Measurements from ENCODE around the gene LSAMP.
A peak's percentile ranks its signal among the peaks of the same experiment; 100 is the strongest.
"Not testable (repeated sequence)": the region's sequence is repeated elsewhere in the genome, so short reads cannot be mapped to it uniquely, and the experiment has no call there.

The LSAMP gene

GRCh38 chr3:115885621-115886020 is 559.7 kb downstream of the LSAMP start:
- DNase-seq (ENCODE audit: low spot score): peak; percentile 4

- no peak for DNase-seq (ENCODE audit: low spot score)
These were observed 567.7 kb downstream of the LSAMP start for GRCh38 chr3:115877615-115877899.

GRCh38 chr3:115876876-115877614 is 568.2 kb downstream of the LSAMP start:
- no peak for DNase-seq (ENCODE audit: low spot score)

GRCh38 chr3:115875460-115875859 is 569.8 kb downstream of the LSAMP start:
- no peak for DNase-seq (ENCODE audit: low spot score)

GRCh38 chr3:115871735-115872134 is 573.6 kb downstream of the LSAMP start:
- DNase-seq (ENCODE audit: low spot score): no peak

GRCh38 chr3:115864911-115865310 is 580.4 kb downstream of the LSAMP start:
- DNase-seq (ENCODE audit: low spot score): no peak

GRCh38 chr3:115862849-115863248 is 582.4 kb downstream of the LSAMP start:
- DNase-seq (ENCODE audit: low spot score): no peak

- DNase-seq (ENCODE audit: low spot score): no peak
These were observed 583.2 kb downstream of the LSAMP start for GRCh38 chr3:115862099-115862498.

- no peak for DNase-seq (ENCODE audit: low spot score)
These were observed 584.0 kb downstream of the LSAMP start for GRCh38 chr3:115861166-115861733.

- DNase-seq (ENCODE audit: low spot score): no peak
These were observed 584.5 kb downstream of the LSAMP start for GRCh38 chr3:115860766-115861165.

GRCh38 chr3:115859002-115859807 is 586.1 kb downstream of the LSAMP start:
- DNase-seq (ENCODE audit: low spot score): no peak

- no peak for DNase-seq (ENCODE audit: low spot score)
These were observed 587.7 kb downstream of the LSAMP start for GRCh38 chr3:115857518-115858136.

GRCh38 chr3:115855911-115856310 is 589.4 kb downstream of the LSAMP start:
- DNase-seq (ENCODE audit: low spot score): peak; percentile 17

GRCh38 chr3:115853104-115853503 is 592.2 kb downstream of the LSAMP start:
- DNase-seq (ENCODE audit: low spot score): no peak

GRCh38 chr3:115852278-115852677 is 593.0 kb downstream of the LSAMP start:
- no peak for DNase-seq (ENCODE audit: low spot score)

- no peak for DNase-seq (ENCODE audit: low spot score)
These were observed 593.7 kb downstream of the LSAMP start for GRCh38 chr3:115851571-115851970.

- no peak for DNase-seq (ENCODE audit: low spot score)
These were observed 596.6 kb downstream of the LSAMP start for GRCh38 chr3:115848641-115849040.

GRCh38 chr3:115845986-115846385 is 599.3 kb downstream of the LSAMP start:
- no peak for DNase-seq (ENCODE audit: low spot score)

GRCh38 chr3:115844729-115845128 is 600.6 kb downstream of the LSAMP start:
- not testable (repeated sequence) for DNase-seq (ENCODE audit: low spot score)

GRCh38 chr3:115843206-115843605 is 602.1 kb downstream of the LSAMP start:
- no peak for DNase-seq (ENCODE audit: low spot score)

GRCh38 chr3:115839246-115839645 is 606.0 kb downstream of the LSAMP start:
- no peak for DNase-seq (ENCODE audit: low spot score)

GRCh38 chr3:115838786-115839185 is 606.5 kb downstream of the LSAMP start:
- no peak for DNase-seq (ENCODE audit: low spot score)

GRCh38 chr3:115836944-115837343 is 608.3 kb downstream of the LSAMP start:
- DNase-seq (ENCODE audit: low spot score): peak; percentile 41
